HepG2 (cell line): ENCODE results near the gene SLC4A11. TPM values are rescaled to one million over a fixed set of nuclear protein-coding genes. Genes with fewer than 3 reads are reported as not detected.

Source experiments
- ATAC-seq: fragments of 200-7000 bp; cut with Tn5 transposase; 3 replicates; pipeline ENCODE4 v1.9.1; 2020; ENCODE audit warnings: mild to moderate bottlenecking, moderate library complexity
- BruUV-seq: library from RNA; stranded (reverse); fragments of 400-500 nt; replicated peaks from 2 replicates; lab custom pipeline; 2021; lab: Mats Ljungman, UMichigan
- CTCF ChIA-PET: fragments of 300-600 bp; formaldehyde crosslinking; extraction: SDS; loops from one replicate; lab custom pipeline; 2021; ENCODE audit warnings: low total read pairs, inconsistent platforms, low intra/inter-chr PET ratio; lab: Yijun Ruan, JAX
- POLR2A ChIA-PET: fragments of 350-600 bp; sonication (Branson Sonifier 250); formaldehyde crosslinking; loops from one replicate; lab custom pipeline; 2020; ENCODE audit warnings: antibody characterized with exemption, inconsistent platforms; lab: Yijun Ruan, JAX
- DNase-seq: peaks from one replicate; pipeline ENCODE4 v3.0.0-alpha.2; 2015; ENCODE audit warnings: low spot score
- FAIRE-seq: peaks from 3 replicates; lab custom pipeline; 2011; peaks lifted over from hg19 to GRCh38; lab: Jason Lieb, UNC
- H2AFZ ChIP-seq: one replicate; pipeline ENCODE4 v1.6.1; 2011; ENCODE audit warnings: low read length, inconsistent platforms
- H3K27ac ChIP-seq: fragments of 300-600 bp; 3 replicates; pipeline ENCODE4 v1.8.0; 2011; ENCODE audit warnings: mixed run types, mild to moderate bottlenecking, mixed read lengths, low read length, inconsistent platforms; ENCODE audit not compliant: insufficient read depth; ENCODE audit errors: extremely low read length
- H3K27me3 ChIP-seq, 2 experiments: fragments of 200-600 bp in 1 of 2; 2 replicates in 1 of 2; 3 replicates in 1 of 2; pipeline versions ENCODE4 v1.6.0 to v1.8.0; 2011; ENCODE audit warnings: low read length in 2 of 2, mild to moderate bottlenecking in 2 of 2, moderate library complexity in 2 of 2, inconsistent platforms in 1 of 2; ENCODE audit not compliant: insufficient read depth in 2 of 2, control insufficient read depth in 1 of 2
- H3K36me3 ChIP-seq, 2 experiments: fragments of 200-600 bp in 1 of 2; replicated peaks in 1 of 2; 2 replicates in 1 of 2; 3 replicates in 1 of 2; pipeline versions ENCODE4 v1.5.1 to v1.8.0; 2011; ENCODE audit warnings: low read length in 2 of 2, inconsistent platforms in 1 of 2; ENCODE audit not compliant: insufficient read depth in 2 of 2, control insufficient read depth in 1 of 2
- H3K4me1 ChIP-seq: 2 replicates; pipeline ENCODE4 v1.5.1; 2012; ENCODE audit warnings: low read length, inconsistent platforms; ENCODE audit not compliant: insufficient read depth
- H3K4me2 ChIP-seq: 2 replicates; pipeline ENCODE4 v1.6.0; 2011; ENCODE audit warnings: low read depth, low read length, inconsistent platforms
- H3K4me3 ChIP-seq, 3 experiments: fragments of 200-600 bp in 1 of 3; sonication (generic), shearing (Covaris generic) in 1 of 3; replicated peaks in 1 of 3; 2 replicates each; pipeline ENCODE4 v1.5.1; 2011 to 2016; ENCODE audit warnings: low read length in 3 of 3, inconsistent platforms in 2 of 3, low read depth in 2 of 3, mild to moderate bottlenecking in 2 of 3, control low read depth in 1 of 3, mixed read lengths in 1 of 3; ENCODE audit not compliant: insufficient read depth in 1 of 3
- H3K79me2 ChIP-seq: one replicate; pipeline ENCODE4 v1.6.1; 2011; ENCODE audit warnings: low read length, inconsistent platforms; ENCODE audit not compliant: insufficient read depth
- H3K9ac ChIP-seq: 2 replicates; pipeline ENCODE4 v1.6.0; 2011; ENCODE audit warnings: mild to moderate bottlenecking, low read depth, low read length, inconsistent platforms; ENCODE audit not compliant: insufficient read depth
- H3K9me3 ChIP-seq: 2 replicates; pipeline ENCODE4 v1.5.1; 2012; ENCODE audit warnings: mild to moderate bottlenecking, low read length
- H4K20me1 ChIP-seq: 2 replicates; pipeline ENCODE4 v1.6.0; 2011; ENCODE audit warnings: inconsistent platforms, mild to moderate bottlenecking, low read length, moderate library complexity; ENCODE audit not compliant: insufficient read depth
- HES4 ChIP-seq: sonication (generic); formaldehyde crosslinking; IDR thresholded peaks from 2 replicates; pipeline ENCODE4 v1.9.0; 2021; ENCODE audit warnings: mild to moderate bottlenecking, missing genetic modification reagents, borderline replicate concordance
- KDM6A ChIP-seq: IDR thresholded peaks from 2 replicates; pipeline ENCODE4 v1.6.1; 2016; ENCODE audit warnings: low read depth
- ZNF138 ChIP-seq: sonication (generic); formaldehyde crosslinking; IDR thresholded peaks from 2 replicates; pipeline ENCODE4 v1.5.0; 2020; ENCODE audit warnings: mild to moderate bottlenecking, low read depth, missing genetic modification reagents
- WGBS: methylation state at CpG from one replicate; pipeline ENCODE4 v1.1.6; 2017; ENCODE audit warnings: low lambda C conversion rate; 5-methylcytosine and 5-hydroxymethylcytosine counted together
- in situ Hi-C: cut with HindIII; loops from 2 replicates; pipeline ENCODE4 v1.10.0; 2017; ENCODE audit warnings: low pct_unique_long_range_greater_than_20kb; ENCODE audit not compliant: extremely low pct_ligation_motif_present
- intact Hi-C: fragments of 100-400 bp; cut with micrococcal nuclease; formaldehyde crosslinking; loops from one replicate; pipeline ENCODE4 v1.10.0; 2022; ENCODE audit not compliant: unreplicated experiment
- polyA plus RNA-seq, 8 experiments: library from polyadenylated mRNA; depleted of rRNA in 3 of 8; stranded (reverse) in 7 of 8; unstranded in 1 of 8; fragments of >200 nt; fragmentation: Illumina TruSeq in 4 of 8; extraction: Trizol in 4 of 8; gene quantifications; 2 replicates each; pipeline versions ENCODE4 v1.2.1 to v1.2.3, GENCODE V29; 2011 to 2016; ENCODE audit warnings: low read depth in 4 of 8, missing spikeins in 1 of 8, mixed read lengths in 1 of 8; ENCODE audit not compliant: insufficient read depth in 1 of 8
- total RNA-seq, 5 experiments: library from RNA; depleted of rRNA; stranded (reverse); fragments of >200 nt; fragmentation: Illumina TruSeq; extraction: Trizol; gene quantifications; 2 replicates each; pipeline ENCODE4 v1.2.3, GENCODE V29; 2016; ENCODE audit warnings: low read depth in 1 of 5

SLC4A11 gene
- total and polyA plus RNA-seq, 2 of the 13 experiments (the other 11 are each of a cell fraction or from before 2014, with no cell fraction given): 3.9 to 27.0 TPM

GRCh38 chr20:3279761-3280160 is 40.8 kb upstream of the SLC4A11 start:
- Histone ChIP-seq H3K36me3 (peaks cover 13 to 26% of the 10 kb centered on the region in 2 experiments), H2AFZ (no peak overlapping the region), H3K4me1 (no peaks in the 10 kb centered on the region), H3K4me2 (no peak overlapping the region), H3K27me3 (no peaks in the 10 kb centered on the region), H3K4me3 (no peak overlapping the region), H3K27ac (no peak overlapping the region), H3K79me2 (no peaks in the 10 kb centered on the region), H4K20me1 (no peaks in the 10 kb centered on the region), H3K9me3 (no peaks in the 10 kb centered on the region), H3K9ac (no peak overlapping the region)
- no peak for FAIRE-seq
- no TSS peak for BruUV-seq
- WGBS: 95% methylated on average over 1 of the region's 1 CpG
- no peak for DNase-seq
- TF ChIP-seq HES4 (CRISPR knock-in tag): no peak
- ChIA-PET POLR2A (interaction anchor here (0.9 kb wide), 1 partner anchor 57 kb away, joined by 3 read pairs; no protein-coding TSS in a partner anchor), CTCF (no interaction called here)
- ATAC-seq: no peak
- intact Hi-C loops (no loop called here), in situ Hi-C loops (no loop called here)

GRCh38 chr20:3277686-3278465 is 38.9 kb upstream of the SLC4A11 start:
- Histone ChIP-seq H3K9me3 (no peaks in the 10 kb centered on the region), H3K79me2 (no peaks in the 10 kb centered on the region), H3K27ac (no peak overlapping the region), H3K9ac (no peak overlapping the region), H3K27me3 (no peaks in the 10 kb centered on the region), H3K4me2 (no peak overlapping the region), H4K20me1 (no peaks in the 10 kb centered on the region), H3K4me3 (no peak overlapping the region), H3K36me3 (peaks cover 15 to 23% of the 10 kb centered on the region in 2 experiments), H3K4me1 (no peaks in the 10 kb centered on the region), H2AFZ (no peak overlapping the region)
- peak; percentile 42 for ATAC-seq
- POLR2A ChIA-PET: no interaction called here
- no peak for FAIRE-seq
- no peak for DNase-seq
- CTCF ChIA-PET: interaction anchor here (1.6 to 1.8 kb wide), 2 partner anchors 60 to 224 kb away, joined by 6 to 19 read pairs; no protein-coding TSS in a partner anchor
- intact Hi-C loops (no loop called here), in situ Hi-C loops (no loop called here)
- 95% methylated on average over 7 of the region's 7 CpGs for WGBS
- BruUV-seq: no TSS peak
- TF ChIP-seq KDM6A (no peak), ZNF138 (CRISPR knock-in tag) (0 out of 2 replicates have a peak, but pooled peaks have one; percentile 30)
